ENCODE measurements around the gene CAMK4.

CAMK4 gene

GRCh38 chr5:111453747-111454146, 229.6 kb downstream of the CAMK4 start:
- Histone ChIP-seq H3K27me3 (ENCODE audit: insufficient read depth, poor library complexity, severe bottlenecking) (no peaks in the 10 kb centered on the region), H3K4me3 (replicated peaks; ENCODE audit: insufficient read depth, low read length) (no peak overlapping the region), H3K27ac (replicated peaks) (no peak overlapping the region)
- DNase-seq (ENCODE audit: low read depth in 1 of 2, low spot score in 1 of 2): no peak
- TF ChIP-seq CTCF (IDR thresholded peaks at IDR 0.05; ENCODE audit: insufficient read depth, low read length) (no peak), REST (IDR thresholded peaks at IDR 0.05; ENCODE audit: insufficient replicate concordance, low read depth) (no peak), SPI1 (IDR thresholded peaks at IDR 0.05; ENCODE audit: borderline replicate concordance, low read depth) (no peak), GABPA (IDR thresholded peaks at IDR 0.05; ENCODE audit: low read depth) (no peak), POLR2AphosphoS5 (IDR thresholded peaks at IDR 0.05; ENCODE audit: low read depth) (no peak)

GRCh38 chr5:111454198-111454622, 230.0 kb downstream of the CAMK4 start:
- Histone ChIP-seq H3K27me3 (ENCODE audit: insufficient read depth, poor library complexity, severe bottlenecking) (no peaks in the 10 kb centered on the region), H3K27ac (replicated peaks) (no peak overlapping the region), H3K4me3 (replicated peaks; ENCODE audit: insufficient read depth, low read length) (no peak overlapping the region)
- TF ChIP-seq POLR2AphosphoS5 (IDR thresholded peaks at IDR 0.05; ENCODE audit: low read depth): no peak
- TF ChIP-seq GABPA (IDR thresholded peaks at IDR 0.05; ENCODE audit: low read depth): no peak
- TF ChIP-seq CTCF (IDR thresholded peaks at IDR 0.05; ENCODE audit: insufficient read depth, low read length): no peak
- TF ChIP-seq REST (IDR thresholded peaks at IDR 0.05; ENCODE audit: insufficient replicate concordance, low read depth): no peak
- no peak for TF ChIP-seq SPI1 (IDR thresholded peaks at IDR 0.05; ENCODE audit: borderline replicate concordance, low read depth)
- DNase-seq (ENCODE audit: low read depth in 1 of 2, low spot score in 1 of 2): no peak

- Histone ChIP-seq H3K27me3 (ENCODE audit: insufficient read depth, poor library complexity, severe bottlenecking) (no peaks in the 10 kb centered on the region), H3K27ac (replicated peaks) (no peak overlapping the region)
These were observed 230.6 kb downstream of the CAMK4 start for GRCh38 chr5:111454776-111455175.

More at GRCh38 chr5:111454776-111455175, 230.6 kb downstream of the CAMK4 start:
- no peak for DNase-seq (ENCODE audit: low read depth in 1 of 2, low spot score in 1 of 2)
- no peak for TF ChIP-seq REST (IDR thresholded peaks at IDR 0.05; ENCODE audit: insufficient replicate concordance, low read depth)
- no peak for TF ChIP-seq CTCF (IDR thresholded peaks at IDR 0.05; ENCODE audit: insufficient read depth, low read length)
- TF ChIP-seq POLR2AphosphoS5 (IDR thresholded peaks at IDR 0.05; ENCODE audit: low read depth): no peak
- no peak for TF ChIP-seq GABPA (IDR thresholded peaks at IDR 0.05; ENCODE audit: low read depth)
- TF ChIP-seq SPI1 (IDR thresholded peaks at IDR 0.05; ENCODE audit: borderline replicate concordance, low read depth): no peak
- no peak overlapping the region for H3K4me3 ChIP-seq (replicated peaks; ENCODE audit: insufficient read depth, low read length)

Data from HL-60 (cell line).